Coronary artery (tissue), 2 donors: Measurements from ENCODE around the gene LMAN1L.

Source experiments
- DNase-seq: peaks from one replicate; pipeline ENCODE4 v3.0.0-alpha.2; 2017; ENCODE audit warnings: low spot score
- H3K27ac ChIP-seq, 2 donors: fragments of 200-600 bp; sonication (generic); one replicate each; pipeline ENCODE4 v1.5.1; 2016 to 2019
- H3K4me3 ChIP-seq: fragments of 200-600 bp; sonication (generic); 2 replicates; pipeline ENCODE4 v1.5.1; 2016; ENCODE audit warnings: mild to moderate bottlenecking, moderate library complexity
- TF ChIP-seq, protein P1 (sequence below): fragments of 200-600 bp; sonication (generic); IDR thresholded peaks from one replicate; pipeline ENCODE4 v1.5.1; 2019; ENCODE audit warnings: antibody characterized with exemption

The LMAN1L gene

DNA sequence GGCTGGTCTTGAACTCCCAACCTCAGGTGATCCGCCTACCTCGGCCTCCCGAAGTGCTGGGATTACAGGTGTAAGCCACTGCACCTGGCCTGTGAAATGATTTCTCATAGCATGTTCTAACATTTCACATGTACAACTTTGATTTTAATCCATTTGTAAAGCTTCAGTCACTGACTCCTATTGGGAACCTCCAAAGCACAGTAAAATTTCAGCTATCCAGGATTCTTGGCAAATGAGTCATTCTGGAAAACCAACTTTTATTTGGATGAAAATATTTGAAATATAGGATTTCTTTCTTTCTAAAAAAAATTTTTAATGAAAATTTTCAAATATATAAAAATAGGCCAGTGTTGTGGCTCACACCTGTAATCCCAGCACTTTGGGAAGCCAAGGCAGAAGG lies 2.7 kb upstream of the LMAN1L start:
- DNase-seq: no peak
- Histone ChIP-seq H3K4me3 (no peak overlapping the region), H3K27ac (no peak overlapping the region)
- TF ChIP-seq, protein P1, sequence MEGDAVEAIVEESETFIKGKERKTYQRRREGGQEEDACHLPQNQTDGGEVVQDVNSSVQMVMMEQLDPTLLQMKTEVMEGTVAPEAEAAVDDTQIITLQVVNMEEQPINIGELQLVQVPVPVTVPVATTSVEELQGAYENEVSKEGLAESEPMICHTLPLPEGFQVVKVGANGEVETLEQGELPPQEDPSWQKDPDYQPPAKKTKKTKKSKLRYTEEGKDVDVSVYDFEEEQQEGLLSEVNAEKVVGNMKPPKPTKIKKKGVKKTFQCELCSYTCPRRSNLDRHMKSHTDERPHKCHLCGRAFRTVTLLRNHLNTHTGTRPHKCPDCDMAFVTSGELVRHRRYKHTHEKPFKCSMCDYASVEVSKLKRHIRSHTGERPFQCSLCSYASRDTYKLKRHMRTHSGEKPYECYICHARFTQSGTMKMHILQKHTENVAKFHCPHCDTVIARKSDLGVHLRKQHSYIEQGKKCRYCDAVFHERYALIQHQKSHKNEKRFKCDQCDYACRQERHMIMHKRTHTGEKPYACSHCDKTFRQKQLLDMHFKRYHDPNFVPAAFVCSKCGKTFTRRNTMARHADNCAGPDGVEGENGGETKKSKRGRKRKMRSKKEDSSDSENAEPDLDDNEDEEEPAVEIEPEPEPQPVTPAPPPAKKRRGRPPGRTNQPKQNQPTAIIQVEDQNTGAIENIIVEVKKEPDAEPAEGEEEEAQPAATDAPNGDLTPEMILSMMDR: no peak

- DNase-seq: no peak
- Histone ChIP-seq H3K27ac (no peak overlapping the region), H3K4me3 (no peak overlapping the region)
- TF ChIP-seq, protein P1: no peak
These were observed 2.7 kb downstream of the LMAN1L start for GRCh38 chr15:74815121-74815934.

DNA sequence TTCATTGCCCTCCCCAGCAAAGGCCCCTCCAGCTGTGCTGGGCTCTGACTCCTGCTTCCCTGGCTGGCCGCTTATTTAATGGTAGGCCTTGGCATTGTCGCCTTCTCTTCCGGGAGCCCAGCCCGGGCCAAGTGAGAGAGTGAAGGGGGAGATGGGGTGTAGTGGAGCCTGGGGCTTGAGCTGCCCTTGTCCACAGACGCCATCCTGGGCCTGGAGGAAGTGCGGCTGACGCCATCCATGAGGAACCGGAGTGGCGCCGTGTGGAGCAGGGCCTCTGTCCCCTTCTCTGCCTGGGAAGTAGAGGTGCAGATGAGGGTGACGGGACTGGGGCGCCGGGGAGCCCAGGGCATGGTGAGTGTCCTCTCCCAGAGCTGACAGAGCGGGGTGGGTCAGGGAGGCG lies 3.3 kb downstream of the LMAN1L start:
- TF ChIP-seq, protein P1: no peak
- H3K27ac ChIP-seq: no peak overlapping the region
- no peak for DNase-seq

DNA sequence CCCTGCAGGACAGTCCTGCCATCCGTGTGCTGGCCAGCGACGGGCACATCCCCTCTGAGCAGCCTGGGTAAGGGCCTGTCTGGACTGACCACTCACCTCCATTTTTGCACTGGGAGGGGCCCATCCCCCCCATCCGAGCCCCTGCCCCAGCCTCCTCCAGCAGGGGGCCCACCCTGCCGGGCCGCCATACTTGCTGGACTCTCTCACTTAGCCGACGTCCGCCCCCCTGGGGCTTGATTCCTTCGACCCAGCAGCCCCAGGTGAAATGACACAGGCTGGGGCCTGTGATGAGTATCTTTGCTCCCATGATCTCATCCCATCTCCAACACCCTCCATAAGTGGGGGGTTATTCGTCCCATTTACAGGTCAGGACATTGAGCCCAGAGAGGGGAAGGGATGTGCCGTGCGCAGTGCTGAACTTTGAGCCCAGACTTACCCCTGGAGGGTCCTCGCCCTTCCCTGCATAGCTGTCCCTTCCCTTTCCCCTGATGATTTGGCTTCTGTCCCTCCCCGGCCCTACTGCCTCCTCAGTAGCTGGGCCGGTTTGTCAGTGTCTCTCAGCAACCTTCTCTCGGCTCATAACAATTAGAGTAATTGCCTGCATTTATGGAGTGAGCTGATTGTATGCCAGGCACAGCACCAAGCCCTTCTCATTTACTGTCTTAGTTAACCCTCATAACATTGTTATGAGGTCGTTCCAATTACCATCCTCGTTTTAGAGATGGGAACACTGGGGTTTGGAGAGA lies 4.2 kb downstream of the LMAN1L start:
- H3K27ac ChIP-seq: no peak overlapping the region
- TF ChIP-seq, protein P1: no peak

More for the DNA sequence above, 3.3 kb downstream of the LMAN1L start:
- no peak overlapping the region for H3K4me3 ChIP-seq

GRCh38 chr15:74817370-74817737 lies 4.7 kb downstream of the LMAN1L start:
- no peak for DNase-seq
- Histone ChIP-seq H3K4me3 (no peak overlapping the region), H3K27ac (no peak overlapping the region)
- TF ChIP-seq, protein P1: no peak

More for the DNA sequence above, 4.2 kb downstream of the LMAN1L start:
- H3K4me3 ChIP-seq: no peak overlapping the region
- no peak for DNase-seq

GRCh38 chr15:74820056-74820455 lies 7.4 kb downstream of the LMAN1L start:
- no peak for DNase-seq
- TF ChIP-seq, protein P1: no peak
- Histone ChIP-seq H3K4me3 (no peak overlapping the region), H3K27ac (no peak overlapping the region)
